ENCODE results near the gene RAPH1.

DNA sequence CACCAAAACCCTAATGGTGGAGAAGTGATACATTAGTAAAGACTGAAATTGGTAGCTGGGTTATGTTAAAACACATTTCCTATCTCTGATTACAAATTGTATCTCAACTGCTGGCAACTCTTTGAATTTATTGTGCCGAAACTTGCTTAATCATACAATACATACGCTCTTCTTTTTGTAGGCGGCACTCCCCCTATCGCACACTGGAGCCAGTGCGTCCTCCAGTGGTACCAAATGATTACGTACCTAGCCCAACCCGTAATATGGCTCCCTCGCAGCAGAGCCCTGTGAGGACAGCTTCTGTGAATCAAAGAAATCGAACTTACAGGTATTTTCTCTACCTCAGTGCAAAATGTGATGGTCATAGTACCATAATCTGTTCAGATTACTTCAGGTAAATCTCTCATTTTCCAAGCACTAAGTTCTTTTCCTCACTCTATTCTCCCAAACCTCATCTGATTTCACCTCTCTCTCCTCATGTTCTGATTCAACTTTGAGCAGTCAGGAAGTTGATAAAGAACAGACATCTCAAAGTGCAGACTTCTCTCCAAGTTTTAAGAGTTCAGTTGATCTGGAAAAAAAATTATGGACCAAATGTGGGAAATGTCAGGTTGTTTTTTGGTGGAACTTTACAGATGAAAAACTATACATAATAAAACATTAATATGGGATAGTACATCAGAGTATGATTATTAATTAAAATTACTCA is 140.4 kb downstream of the RAPH1 start:
- no peak for TF ChIP-seq GATA2 (IDR thresholded peaks at IDR 0.05; ENCODE audit: low read depth, low read length)
- TF ChIP-seq GATA3 (IDR thresholded peaks at IDR 0.05; ENCODE audit: low read depth, low read length), result no peak
